GM19463 (cell line): ENCODE data around the gene TSPAN4.

Experiments
- ATAC-seq: cut with Tn5 transposase; IDR thresholded peaks from one replicate; pipeline ENCODE4 v1.9.1; 2021; ENCODE audit warnings: mild to moderate bottlenecking, moderate library complexity; ENCODE audit not compliant: unreplicated experiment

The TSPAN4 gene

GRCh38 chr11:833114-833791 is 9.4 kb upstream of the TSPAN4 start:
- peak; percentile 27 for ATAC-seq

GRCh38 chr11:833849-834311 is 8.8 kb upstream of the TSPAN4 start:
- ATAC-seq: no peak

- ATAC-seq: no peak
Observed at GRCh38 chr11:834371-835316, 8.0 kb upstream of the TSPAN4 start.

- ATAC-seq: no peak
Observed at GRCh38 chr11:836274-836673, 6.4 kb upstream of the TSPAN4 start.

- ATAC-seq: no peak
Observed at GRCh38 chr11:836700-837099, 6.0 kb upstream of the TSPAN4 start.

GRCh38 chr11:837189-837989 is 5.3 kb upstream of the TSPAN4 start:
- no peak for ATAC-seq

GRCh38 chr11:837990-838307 is 4.7 kb upstream of the TSPAN4 start:
- no peak for ATAC-seq

- ATAC-seq: no peak
Observed at GRCh38 chr11:838441-839279, 4.0 kb upstream of the TSPAN4 start.

- no peak for ATAC-seq
Observed at GRCh38 chr11:839280-839623, 3.4 kb upstream of the TSPAN4 start.

- no peak for ATAC-seq
Observed at GRCh38 chr11:839875-840617, 2.6 kb upstream of the TSPAN4 start.

- ATAC-seq: peak; percentile 20
Observed at GRCh38 chr11:841981-842369, 677 bp upstream of the TSPAN4 start.

- peak; percentile 3 for ATAC-seq
Observed at GRCh38 chr11:843086-843734, 558 bp downstream of the TSPAN4 start.

- ATAC-seq: no peak
Observed at GRCh38 chr11:843818-844692, 1.4 kb downstream of the TSPAN4 start.

GRCh38 chr11:844693-845644 is 2.3 kb downstream of the TSPAN4 start:
- ATAC-seq: no peak

- no peak for ATAC-seq
Observed at GRCh38 chr11:845872-846495, 3.3 kb downstream of the TSPAN4 start.

- no peak for ATAC-seq
Observed at GRCh38 chr11:846496-847098, 3.9 kb downstream of the TSPAN4 start.
